CD4-positive, alpha-beta T cell treated with Interleukin-17A for 4 hours (primary cell): ENCODE results near the gene SP140.
"Not testable (repeated sequence)": the region's sequence is repeated elsewhere in the genome, so short reads cannot be mapped to it uniquely, and the experiment has no call there.

Experiments used
- DNase-seq: peaks from one replicate; pipeline ENCODE4 v3.0.0-alpha.2; 2020; ENCODE audit warnings: mixed read lengths

The SP140 gene

GRCh38 chr2:230226051-230226551 is 565 bp downstream of the SP140 start:
- DNase-seq: peak; percentile 13

- DNase-seq: peak; percentile 4
Observed at GRCh38 chr2:230227216-230227615, 1.7 kb downstream of the SP140 start.

- DNase-seq: no peak
Observed at GRCh38 chr2:230230087-230230486, 4.6 kb downstream of the SP140 start.

GRCh38 chr2:230230496-230231200 is 5.1 kb downstream of the SP140 start:
- no peak for DNase-seq

GRCh38 chr2:230231251-230231650 is 5.7 kb downstream of the SP140 start:
- no peak for DNase-seq

- no peak for DNase-seq
Observed at GRCh38 chr2:230234122-230234722, 8.7 kb downstream of the SP140 start.

GRCh38 chr2:230234845-230235244 is 9.3 kb downstream of the SP140 start:
- DNase-seq: no peak

- DNase-seq: no peak
Observed at GRCh38 chr2:230244211-230244610, 18.7 kb downstream of the SP140 start.

- DNase-seq: no peak
Observed at GRCh38 chr2:230246206-230246605, 20.7 kb downstream of the SP140 start.

- no peak for DNase-seq
Observed at GRCh38 chr2:230250231-230250630, 24.7 kb downstream of the SP140 start.

GRCh38 chr2:230254152-230254881 is 28.8 kb downstream of the SP140 start:
- DNase-seq: peak; percentile 39

GRCh38 chr2:230256733-230257332 is 31.3 kb downstream of the SP140 start:
- no peak for DNase-seq

- no peak for DNase-seq
Observed at GRCh38 chr2:230258483-230258882, 32.9 kb downstream of the SP140 start.

- DNase-seq: no peak
Observed at GRCh38 chr2:230262246-230262645, 36.7 kb downstream of the SP140 start.

GRCh38 chr2:230264945-230265344 is 39.4 kb downstream of the SP140 start:
- DNase-seq: not testable (repeated sequence)

GRCh38 chr2:230266638-230267037 is 41.1 kb downstream of the SP140 start:
- DNase-seq: no peak

- no peak for DNase-seq
Observed at GRCh38 chr2:230267059-230267458, 41.5 kb downstream of the SP140 start.

- no peak for DNase-seq
Observed at GRCh38 chr2:230267556-230267955, 42.0 kb downstream of the SP140 start.

- no peak for DNase-seq
Observed at GRCh38 chr2:230268606-230269243, 43.2 kb downstream of the SP140 start.

GRCh38 chr2:230269715-230270114 is 44.2 kb downstream of the SP140 start:
- no peak for DNase-seq

- no peak for DNase-seq
Observed at GRCh38 chr2:230282936-230283335, 57.4 kb downstream of the SP140 start.

GRCh38 chr2:230286048-230286447 is 60.5 kb downstream of the SP140 start:
- no peak for DNase-seq

- peak; percentile 27 for DNase-seq
Observed at GRCh38 chr2:230289311-230289710, 63.8 kb downstream of the SP140 start.
